ENCODE results near the gene OR5K3. TPM values are rescaled to one million over a fixed set of nuclear protein-coding genes. Genes with fewer than 3 reads are reported as not detected.

OR5K3 gene
- total RNA-seq, 1 experiment from 2014 or later: not detected

- DNase-seq (ENCODE audit: low spot score): no peak
Observed at GRCh38 chr3:98432575-98432974, 42.1 kb downstream of the OR5K3 start.

DNA sequence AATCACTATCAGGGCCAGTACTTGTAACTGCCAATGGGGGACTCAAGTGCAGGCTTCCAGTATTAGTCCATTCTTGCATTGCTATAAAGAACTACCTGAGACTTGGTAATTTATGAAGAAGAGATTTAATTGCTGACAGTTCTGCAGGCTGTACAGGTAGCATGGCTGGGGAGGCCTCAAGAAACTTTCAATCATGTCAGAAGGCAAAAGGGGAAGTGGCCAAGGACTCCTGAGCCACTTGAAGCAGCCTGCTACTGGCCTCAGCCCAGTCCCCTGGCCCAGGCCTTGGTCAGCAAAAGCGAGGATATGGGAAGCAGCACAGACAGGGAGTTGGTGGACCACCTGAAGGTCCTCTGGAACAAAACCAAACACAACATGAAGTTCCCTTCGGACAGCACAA, 43.3 kb downstream of the OR5K3 start:
- DNase-seq (ENCODE audit: low spot score): no peak

- DNase-seq (ENCODE audit: low spot score): no peak
Observed at GRCh38 chr3:98434412-98434811, 43.9 kb downstream of the OR5K3 start.

DNA sequence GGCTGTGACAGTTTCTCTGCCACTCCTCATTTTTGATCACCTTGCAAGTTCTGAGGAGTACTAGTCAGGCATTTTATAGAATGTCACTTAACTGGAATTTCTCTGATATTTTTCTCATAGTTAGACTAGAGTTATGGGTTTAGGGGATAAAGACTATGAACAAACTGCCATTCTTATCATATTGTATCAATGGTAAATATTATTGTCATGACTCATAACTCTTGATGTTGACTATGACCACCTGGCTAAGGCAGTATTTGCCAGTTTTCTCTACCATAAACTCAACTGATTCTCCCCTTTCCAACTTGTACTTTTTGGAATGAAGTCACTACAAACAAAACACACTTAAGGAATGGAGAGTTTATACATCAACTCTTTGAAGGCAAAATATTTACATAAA, 49.8 kb downstream of the OR5K3 start:
- DNase-seq (ENCODE audit: low spot score): peak; percentile 3

Other genes starting within 250 kb of the OR5K3 start
- gene OR5H14, start 243.2 kb upstream of the OR5K3 start, total RNA-seq (2014; rRNA removed; shearing (Covaris generic)): not detected in 2 replicates
- not detected in 2 replicates for gene OR5H15, start 224.0 kb upstream of the OR5K3 start, total RNA-seq (2014; rRNA removed; shearing (Covaris generic))
- gene OR5H6, start 126.4 kb upstream of the OR5K3 start, total RNA-seq (2014; rRNA removed; shearing (Covaris generic)): not detected in 2 replicates
- not detected in 2 replicates for gene OR5H2, start 108.2 kb upstream of the OR5K3 start, total RNA-seq (2014; rRNA removed; shearing (Covaris generic))
- not detected in 2 replicates for gene OR5K4, start 36.8 kb upstream of the OR5K3 start, total RNA-seq (2014; rRNA removed; shearing (Covaris generic))
- gene OR5K1, start 72.5 kb downstream of the OR5K3 start, total RNA-seq (2014; rRNA removed; shearing (Covaris generic)): not detected in 2 replicates
- gene OR5K2, start 107.0 kb downstream of the OR5K3 start, total RNA-seq (2014; rRNA removed; shearing (Covaris generic)): not detected in 2 replicates
- 25.1 and 31.5 TPM in 2 replicates for gene CLDND1, start 132.2 kb downstream of the OR5K3 start, total RNA-seq (2014; rRNA removed; shearing (Covaris generic))
- gene GPR15, start 141.3 kb downstream of the OR5K3 start, total RNA-seq (2014; rRNA removed; shearing (Covaris generic)): not detected in 2 replicates
- 28.8 and 31.4 TPM in 2 replicates for gene CPOX, start 202.9 kb downstream of the OR5K3 start, total RNA-seq (2014; rRNA removed; shearing (Covaris generic))

Data from HT-29 (cell line).